HepG2 (cell line): ENCODE data around the gene RPS19BP1. TPM values are rescaled to one million over a fixed set of nuclear protein-coding genes. Genes with fewer than 3 reads are reported as not detected.

Experiments
- ASH2L ChIP-seq: fragments of 300-600, 200-600 bp; sonication (generic); IDR thresholded peaks from 2 replicates; pipeline ENCODE4 v1.7.0; 2017; ENCODE audit warnings: low read depth, mild to moderate bottlenecking, moderate library complexity, mixed read lengths, low read length; ENCODE audit not compliant: insufficient read length
- BCL6 ChIP-seq: IDR thresholded peaks from 2 replicates; pipeline ENCODE4 v1.6.1; 2016; ENCODE audit warnings: missing genetic modification reagents, missing compliant biosample characterization
- CC2D1A ChIP-seq: sonication (generic); formaldehyde crosslinking; IDR thresholded peaks from 2 replicates; pipeline ENCODE4 v1.8.1; 2023; ENCODE audit warnings: mild to moderate bottlenecking, missing genetic modification reagents
- DMAP1 ChIP-seq: IDR thresholded peaks from 2 replicates; pipeline ENCODE4 v1.6.1; 2016
- FLYWCH1 ChIP-seq: sonication (generic); formaldehyde crosslinking; IDR thresholded peaks from 2 replicates; pipeline ENCODE4 v1.8.1; 2023; ENCODE audit warnings: mild to moderate bottlenecking, missing genetic modification reagents
- GPBP1L1 ChIP-seq: sonication (generic); formaldehyde crosslinking; IDR thresholded peaks from 2 replicates; pipeline ENCODE4 v1.5.0; 2020; ENCODE audit warnings: mild to moderate bottlenecking, missing genetic modification reagents
- HINFP ChIP-seq: sonication (generic); formaldehyde crosslinking; IDR thresholded peaks from 2 replicates; pipeline ENCODE4 v1.4.0; 2020; ENCODE audit warnings: low read depth, mild to moderate bottlenecking, missing genetic modification reagents
- HNRNPL ChIP-seq: fragments of 200-400 bp; formaldehyde crosslinking; IDR thresholded peaks from 2 replicates; pipeline ENCODE4 v1.6.1; 2017; ENCODE audit warnings: mild to moderate bottlenecking, low read depth, low read length
- HOXA5 ChIP-seq: sonication (generic); formaldehyde crosslinking; IDR thresholded peaks from 2 replicates; pipeline ENCODE4 v1.4.0; 2020; ENCODE audit warnings: missing genetic modification reagents
- MBD4 ChIP-seq: IDR thresholded peaks from 2 replicates; pipeline ENCODE4 v1.6.1; 2012; ENCODE audit warnings: low read length, inconsistent platforms, borderline replicate concordance
- RBFOX2 ChIP-seq: fragments of 200-400 bp; formaldehyde crosslinking; IDR thresholded peaks from 2 replicates; pipeline ENCODE4 v1.6.1; 2017; ENCODE audit warnings: low read depth, mild to moderate bottlenecking, low read length
- SYNCRIP ChIP-seq: fragments of 200-400 bp; formaldehyde crosslinking; IDR thresholded peaks from 2 replicates; pipeline ENCODE4 v1.6.1; 2018; ENCODE audit warnings: mild to moderate bottlenecking, low read depth, low read length; ENCODE audit not compliant: insufficient read depth
- ZNF282 ChIP-seq: fragments of 450-650 bp; IDR thresholded peaks from 2 replicates; pipeline ENCODE4 v1.6.1; 2018; ENCODE audit not compliant: partially characterized antibody
- ZNF75D ChIP-seq: sonication (generic); formaldehyde crosslinking; IDR thresholded peaks from 2 replicates; pipeline ENCODE4 v1.8.1; 2023; ENCODE audit warnings: missing genetic modification reagents, mild to moderate bottlenecking, borderline replicate concordance
- ZNF766 ChIP-seq: sonication (generic); formaldehyde crosslinking; IDR thresholded peaks from 2 replicates; pipeline ENCODE4 v1.5.0; 2020; ENCODE audit warnings: missing genetic modification reagents, borderline replicate concordance
- ZNF816 ChIP-seq: sonication (generic); formaldehyde crosslinking; IDR thresholded peaks from 2 replicates; pipeline ENCODE4 v1.8.0; 2022; ENCODE audit warnings: missing genetic modification reagents, mild to moderate bottlenecking, borderline replicate concordance
- ZNF891 ChIP-seq: sonication (generic); formaldehyde crosslinking; IDR thresholded peaks from 2 replicates; pipeline ENCODE4 v1.5.0; 2020; ENCODE audit warnings: mild to moderate bottlenecking, missing genetic modification reagents
- polyA plus RNA-seq, 8 experiments: library from polyadenylated mRNA; depleted of rRNA in 3 of 8; stranded (reverse) in 7 of 8; unstranded in 1 of 8; fragments of >200 nt; fragmentation: Illumina TruSeq in 4 of 8; extraction: Trizol in 4 of 8; gene quantifications; 2 replicates each; pipeline versions ENCODE4 v1.2.1 to v1.2.3, GENCODE V29; 2011 to 2016; ENCODE audit warnings: low read depth in 4 of 8, missing spikeins in 1 of 8, mixed read lengths in 1 of 8; ENCODE audit not compliant: insufficient read depth in 1 of 8
- total RNA-seq, 5 experiments: library from RNA; depleted of rRNA; stranded (reverse); fragments of >200 nt; fragmentation: Illumina TruSeq; extraction: Trizol; gene quantifications; 2 replicates each; pipeline ENCODE4 v1.2.3, GENCODE V29; 2016; ENCODE audit warnings: low read depth in 1 of 5
- TF ChIP-seq, protein P1 (sequence below): sonication (generic); formaldehyde crosslinking; IDR thresholded peaks from 2 replicates; pipeline ENCODE4 v1.5.0; 2020; ENCODE audit warnings: missing genetic modification reagents
- TF ChIP-seq, protein P2 (sequence below): sonication (generic); formaldehyde crosslinking; IDR thresholded peaks from 2 replicates; pipeline ENCODE4 v1.4.0; 2020; ENCODE audit warnings: missing genetic modification reagents
- TF ChIP-seq, protein P3 (sequence below): sonication (generic); formaldehyde crosslinking; IDR thresholded peaks from 2 replicates; pipeline ENCODE4 v1.5.0; 2020; ENCODE audit warnings: mild to moderate bottlenecking, missing genetic modification reagents, borderline replicate concordance
- TF ChIP-seq, protein P4 (sequence below): sonication (generic); formaldehyde crosslinking; IDR thresholded peaks from 2 replicates; pipeline ENCODE4 v1.5.0; 2020; ENCODE audit warnings: missing genetic modification reagents

RPS19BP1 gene
- total and polyA plus RNA-seq, 2 of the 13 experiments (the other 11 are each of a cell fraction or from before 2014, with no cell fraction given), result 44.3 to 81.3 TPM

DNA sequence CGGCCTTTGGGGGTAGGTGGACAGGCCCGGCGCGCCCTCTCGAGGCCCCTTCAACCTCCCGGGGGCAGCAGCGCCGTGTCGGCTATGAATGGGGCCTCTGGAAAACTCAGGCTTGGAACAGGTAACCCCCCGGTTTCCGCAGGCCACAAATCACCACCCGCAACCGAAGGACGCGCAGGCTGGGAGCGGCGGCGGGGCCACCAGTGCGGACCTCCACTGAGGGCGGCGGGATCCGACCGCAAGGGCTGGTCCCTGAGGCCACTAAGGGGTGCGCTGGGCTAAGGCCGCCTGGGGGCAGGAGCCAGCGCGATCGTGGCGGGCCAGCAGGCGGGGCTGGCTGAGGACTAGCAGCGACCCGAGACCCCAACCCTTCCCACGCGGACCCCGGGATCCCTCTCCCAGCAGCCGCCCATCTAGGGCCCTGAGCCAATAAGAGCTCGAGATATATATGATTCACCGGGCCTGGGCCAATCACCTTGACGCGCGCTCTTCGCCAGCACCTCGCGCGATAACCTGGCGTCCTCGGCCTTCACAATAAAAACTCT lies 12.8 kb downstream of the RPS19BP1 start (continued):
- TF ChIP-seq ZNF816, result 0 out of 2 replicates have a peak, but pooled peaks have one; percentile 58
- TF ChIP-seq HOXA5 (CRISPR knock-in tag), result no peak
- peak; percentile 25; the same call in 1 of the 2 replicates for TF ChIP-seq ZNF891 (CRISPR knock-in tag)
- TF ChIP-seq, protein P1, sequence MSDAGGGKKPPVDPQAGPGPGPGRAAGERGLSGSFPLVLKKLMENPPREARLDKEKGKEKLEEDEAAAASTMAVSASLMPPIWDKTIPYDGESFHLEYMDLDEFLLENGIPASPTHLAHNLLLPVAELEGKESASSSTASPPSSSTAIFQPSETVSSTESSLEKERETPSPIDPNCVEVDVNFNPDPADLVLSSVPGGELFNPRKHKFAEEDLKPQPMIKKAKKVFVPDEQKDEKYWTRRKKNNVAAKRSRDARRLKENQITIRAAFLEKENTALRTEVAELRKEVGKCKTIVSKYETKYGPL, result 0 out of 2 replicates have a peak, but pooled peaks have one; percentile 49
- TF ChIP-seq RBFOX2, result peak; percentile 80
- TF ChIP-seq GPBP1L1 (CRISPR knock-in tag), result no peak
- TF ChIP-seq ZNF282, result no peak
- TF ChIP-seq HNRNPL, result no peak
- TF ChIP-seq SYNCRIP, result no peak
- TF ChIP-seq, protein P2, sequence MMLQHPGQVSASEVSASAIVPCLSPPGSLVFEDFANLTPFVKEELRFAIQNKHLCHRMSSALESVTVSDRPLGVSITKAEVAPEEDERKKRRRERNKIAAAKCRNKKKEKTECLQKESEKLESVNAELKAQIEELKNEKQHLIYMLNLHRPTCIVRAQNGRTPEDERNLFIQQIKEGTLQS, result no peak
- no peak for TF ChIP-seq BCL6 (CRISPR knock-in tag)
- no peak for TF ChIP-seq MBD4
- TF ChIP-seq DMAP1 (CRISPR knock-in tag), result no peak
- peak; percentile 27; the same call in 1 of the 2 replicates for TF ChIP-seq HINFP (CRISPR knock-in tag)
- TF ChIP-seq ZNF766 (CRISPR knock-in tag), result 0 out of 2 replicates have a peak, but pooled peaks have one; percentile 0
- TF ChIP-seq, protein P3, sequence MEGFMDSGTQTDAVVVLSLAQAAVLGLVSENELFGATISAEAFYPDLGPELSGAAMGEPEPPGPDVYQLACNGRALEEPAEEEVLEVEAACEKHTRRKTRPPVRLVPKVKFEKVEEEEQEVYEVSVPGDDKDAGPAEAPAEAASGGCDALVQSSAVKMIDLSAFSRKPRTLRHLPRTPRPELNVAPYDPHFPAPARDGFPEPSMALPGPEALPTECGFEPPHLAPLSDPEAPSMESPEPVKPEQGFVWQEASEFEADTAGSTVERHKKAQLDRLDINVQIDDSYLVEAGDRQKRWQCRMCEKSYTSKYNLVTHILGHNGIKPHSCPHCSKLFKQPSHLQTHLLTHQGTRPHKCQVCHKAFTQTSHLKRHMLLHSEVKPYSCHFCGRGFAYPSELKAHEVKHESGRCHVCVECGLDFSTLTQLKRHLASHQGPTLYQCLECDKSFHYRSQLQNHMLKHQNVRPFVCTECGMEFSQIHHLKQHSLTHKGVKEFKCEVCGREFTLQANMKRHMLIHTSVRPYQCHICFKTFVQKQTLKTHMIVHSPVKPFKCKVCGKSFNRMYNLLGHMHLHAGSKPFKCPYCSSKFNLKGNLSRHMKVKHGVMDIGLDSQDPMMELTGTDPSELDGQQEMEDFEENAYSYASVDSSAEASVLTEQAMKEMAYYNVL (CRISPR knock-in tag), result peak; percentile 75; the same call in 1 of the 2 replicates
- no peak for TF ChIP-seq FLYWCH1 (CRISPR knock-in tag)
- TF ChIP-seq, protein P4, sequence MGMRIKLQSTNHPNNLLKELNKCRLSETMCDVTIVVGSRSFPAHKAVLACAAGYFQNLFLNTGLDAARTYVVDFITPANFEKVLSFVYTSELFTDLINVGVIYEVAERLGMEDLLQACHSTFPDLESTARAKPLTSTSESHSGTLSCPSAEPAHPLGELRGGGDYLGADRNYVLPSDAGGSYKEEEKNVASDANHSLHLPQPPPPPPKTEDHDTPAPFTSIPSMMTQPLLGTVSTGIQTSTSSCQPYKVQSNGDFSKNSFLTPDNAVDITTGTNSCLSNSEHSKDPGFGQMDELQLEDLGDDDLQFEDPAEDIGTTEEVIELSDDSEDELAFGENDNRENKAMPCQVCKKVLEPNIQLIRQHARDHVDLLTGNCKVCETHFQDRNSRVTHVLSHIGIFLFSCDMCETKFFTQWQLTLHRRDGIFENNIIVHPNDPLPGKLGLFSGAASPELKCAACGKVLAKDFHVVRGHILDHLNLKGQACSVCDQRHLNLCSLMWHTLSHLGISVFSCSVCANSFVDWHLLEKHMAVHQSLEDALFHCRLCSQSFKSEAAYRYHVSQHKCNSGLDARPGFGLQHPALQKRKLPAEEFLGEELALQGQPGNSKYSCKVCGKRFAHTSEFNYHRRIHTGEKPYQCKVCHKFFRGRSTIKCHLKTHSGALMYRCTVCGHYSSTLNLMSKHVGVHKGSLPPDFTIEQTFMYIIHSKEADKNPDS (CRISPR knock-in tag), result peak; percentile 13; the same call in 1 of the 2 replicates
- no peak for TF ChIP-seq CC2D1A (CRISPR knock-in tag)
- TF ChIP-seq ASH2L, result peak; percentile 4
- no peak for TF ChIP-seq ZNF75D
